GM10847 (cell line): Measurements from ENCODE around the gene ZNF366.

ENCODE experiments used
- POLR2A ChIP-seq: IDR thresholded peaks from 2 replicates; pipeline ENCODE4 v1.6.1; 2011; ENCODE audit not compliant: insufficient read length; ENCODE audit errors: extremely low read depth

The ZNF366 gene

GRCh38 chr5:72448368-72448767 lies 58.8 kb downstream of the ZNF366 start:
- no peak for TF ChIP-seq POLR2A

GRCh38 chr5:72447751-72448150 lies 59.5 kb downstream of the ZNF366 start:
- TF ChIP-seq POLR2A = no peak

- TF ChIP-seq POLR2A = no peak
Observed at GRCh38 chr5:72445969-72446368, 61.2 kb downstream of the ZNF366 start.

- TF ChIP-seq POLR2A = no peak
Observed at GRCh38 chr5:72443883-72444282, 63.3 kb downstream of the ZNF366 start.

GRCh38 chr5:72441862-72442540 lies 65.2 kb downstream of the ZNF366 start:
- TF ChIP-seq POLR2A = no peak

- no peak for TF ChIP-seq POLR2A
Observed at GRCh38 chr5:72441094-72441723, 66.0 kb downstream of the ZNF366 start.

GRCh38 chr5:72440207-72440638 lies 67.0 kb downstream of the ZNF366 start:
- TF ChIP-seq POLR2A = no peak

GRCh38 chr5:72439192-72439591 lies 68.0 kb downstream of the ZNF366 start:
- TF ChIP-seq POLR2A = no peak

GRCh38 chr5:72438141-72438540 lies 69.1 kb downstream of the ZNF366 start:
- no peak for TF ChIP-seq POLR2A

GRCh38 chr5:72436796-72437471 lies 70.3 kb downstream of the ZNF366 start:
- TF ChIP-seq POLR2A = no peak

- TF ChIP-seq POLR2A = no peak
Observed at GRCh38 chr5:72434781-72435437, 72.3 kb downstream of the ZNF366 start.

- no peak for TF ChIP-seq POLR2A
Observed at GRCh38 chr5:72434056-72434780, 73.0 kb downstream of the ZNF366 start.

- no peak for TF ChIP-seq POLR2A
Observed at GRCh38 chr5:72433522-72433921, 73.7 kb downstream of the ZNF366 start.

GRCh38 chr5:72428669-72429068 lies 78.5 kb downstream of the ZNF366 start:
- no peak for TF ChIP-seq POLR2A
